Embryonic facial prominence (tissue), 1 donor: ENCODE results near the gene NRDC.

Source experiments
- DNase-seq: peaks from one replicate; pipeline ENCODE4 v3.0.0-alpha.2; 2016; ENCODE audit errors: extremely low spot score

The NRDC gene

DNA sequence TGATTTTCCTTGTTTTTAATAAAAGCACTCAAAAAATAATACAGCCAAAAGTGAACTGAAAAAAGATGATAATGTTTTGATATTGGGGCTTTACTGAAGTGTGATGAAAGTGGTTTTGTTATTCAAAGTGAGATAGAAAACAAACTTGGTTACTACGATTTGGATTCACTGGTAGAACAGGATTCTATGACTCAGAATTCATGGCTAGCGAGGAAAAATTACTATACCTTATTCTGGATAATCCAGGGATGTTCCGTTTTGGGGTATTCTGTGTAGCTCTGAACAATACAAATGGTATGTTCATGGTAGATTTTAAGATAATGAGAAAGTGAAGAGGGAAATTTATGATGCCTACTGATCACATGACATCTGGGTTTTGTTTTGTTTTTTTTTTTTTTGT, 117.7 kb downstream of the NRDC start:
- no peak for DNase-seq

DNA sequence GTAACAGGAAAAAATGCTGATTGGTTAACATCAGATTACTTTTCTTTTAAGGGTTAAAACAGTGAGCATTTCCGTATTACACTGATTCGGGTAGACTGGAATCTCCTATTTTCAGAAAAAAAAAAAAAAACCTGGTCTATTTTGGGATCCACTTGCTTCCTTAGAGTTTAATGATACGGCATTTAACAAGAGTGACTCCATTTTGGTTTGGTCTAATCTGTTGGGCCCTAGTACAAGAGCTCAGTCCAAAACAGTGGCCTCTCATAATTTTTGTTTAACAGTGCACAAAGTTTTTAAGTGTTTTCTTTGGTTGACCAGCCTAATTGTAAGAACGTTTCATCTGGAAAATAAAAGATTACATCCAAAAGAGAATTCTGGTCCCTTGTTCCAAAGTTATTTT, 120.2 kb downstream of the NRDC start:
- no peak for DNase-seq

DNA sequence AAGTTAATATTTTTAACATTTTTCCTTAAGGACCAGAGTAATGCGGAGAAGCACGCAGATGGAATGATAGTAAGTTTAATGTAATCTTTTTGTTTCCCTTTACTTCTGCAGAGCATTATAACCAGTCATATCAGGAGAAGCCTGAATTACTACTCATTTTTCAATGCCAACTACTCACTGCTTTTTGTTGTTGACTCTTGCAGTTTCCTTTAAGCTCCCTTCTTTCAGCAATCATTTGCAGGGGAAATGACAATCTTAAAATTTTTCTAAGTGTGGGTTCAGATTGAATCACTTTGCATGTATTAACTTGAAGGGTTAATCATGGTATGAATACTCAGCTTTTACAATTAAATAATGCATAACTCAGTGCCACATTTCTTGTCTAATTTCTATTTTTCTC, 122.2 kb downstream of the NRDC start:
- DNase-seq, result no peak

DNA sequence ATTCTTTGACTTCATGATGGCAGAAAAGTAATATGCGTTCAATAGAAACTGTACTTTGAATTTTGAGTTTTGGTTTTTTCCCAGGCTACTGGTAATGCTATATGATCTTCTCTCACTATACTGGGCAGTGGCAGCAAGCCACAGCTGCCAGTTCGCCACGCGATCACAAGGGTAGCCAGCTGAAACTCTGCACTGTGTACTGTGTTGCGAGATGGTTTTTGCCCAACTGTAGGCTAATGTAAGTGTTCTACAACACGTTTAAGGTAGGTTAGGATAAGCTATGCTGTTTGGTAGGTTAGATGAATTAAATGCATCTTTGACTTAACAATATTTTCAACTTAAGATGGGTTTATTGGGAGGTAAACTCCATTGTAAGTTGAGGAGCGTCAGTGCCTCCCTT, 123.1 kb downstream of the NRDC start:
- no peak for DNase-seq

DNA sequence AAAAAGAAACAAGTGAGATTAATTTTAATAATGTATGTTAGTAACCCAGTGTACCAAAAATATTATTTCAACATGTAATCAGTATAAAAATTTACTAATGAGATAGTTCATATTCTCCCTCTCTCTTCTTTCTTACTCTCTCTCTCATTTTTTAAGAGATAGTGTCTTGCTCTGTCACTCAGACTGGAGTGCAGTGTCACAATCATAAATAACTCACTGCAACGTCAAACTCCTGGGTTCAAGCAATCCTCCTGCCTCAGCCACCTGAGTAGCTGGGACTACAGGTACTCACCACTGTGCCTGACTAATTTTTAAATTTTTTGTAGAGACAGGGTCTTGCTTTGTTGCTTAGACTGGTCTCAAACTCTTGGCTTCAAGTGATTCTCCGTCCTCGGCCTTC, 123.9 kb downstream of the NRDC start:
- DNase-seq, result no peak

DNA sequence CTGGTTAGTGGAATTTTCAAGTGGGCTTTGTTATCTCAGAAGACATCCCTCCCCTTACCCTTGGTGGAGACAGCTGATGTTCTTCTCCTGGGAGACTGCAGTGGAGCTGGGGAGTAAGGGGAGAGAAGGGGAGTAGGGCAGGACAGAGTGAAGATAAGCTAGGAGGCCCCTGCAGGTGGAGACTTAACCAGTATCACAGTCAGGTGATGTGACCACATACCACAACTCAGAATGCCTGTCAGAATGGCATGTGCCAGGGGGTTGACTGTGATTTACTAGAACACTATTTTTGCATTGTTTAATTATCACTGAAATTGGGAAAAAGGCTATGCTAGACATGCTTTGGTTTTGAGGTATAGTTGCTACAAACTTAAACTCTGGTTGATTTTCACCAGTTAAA, 124.6 kb downstream of the NRDC start:
- no peak for DNase-seq

DNA sequence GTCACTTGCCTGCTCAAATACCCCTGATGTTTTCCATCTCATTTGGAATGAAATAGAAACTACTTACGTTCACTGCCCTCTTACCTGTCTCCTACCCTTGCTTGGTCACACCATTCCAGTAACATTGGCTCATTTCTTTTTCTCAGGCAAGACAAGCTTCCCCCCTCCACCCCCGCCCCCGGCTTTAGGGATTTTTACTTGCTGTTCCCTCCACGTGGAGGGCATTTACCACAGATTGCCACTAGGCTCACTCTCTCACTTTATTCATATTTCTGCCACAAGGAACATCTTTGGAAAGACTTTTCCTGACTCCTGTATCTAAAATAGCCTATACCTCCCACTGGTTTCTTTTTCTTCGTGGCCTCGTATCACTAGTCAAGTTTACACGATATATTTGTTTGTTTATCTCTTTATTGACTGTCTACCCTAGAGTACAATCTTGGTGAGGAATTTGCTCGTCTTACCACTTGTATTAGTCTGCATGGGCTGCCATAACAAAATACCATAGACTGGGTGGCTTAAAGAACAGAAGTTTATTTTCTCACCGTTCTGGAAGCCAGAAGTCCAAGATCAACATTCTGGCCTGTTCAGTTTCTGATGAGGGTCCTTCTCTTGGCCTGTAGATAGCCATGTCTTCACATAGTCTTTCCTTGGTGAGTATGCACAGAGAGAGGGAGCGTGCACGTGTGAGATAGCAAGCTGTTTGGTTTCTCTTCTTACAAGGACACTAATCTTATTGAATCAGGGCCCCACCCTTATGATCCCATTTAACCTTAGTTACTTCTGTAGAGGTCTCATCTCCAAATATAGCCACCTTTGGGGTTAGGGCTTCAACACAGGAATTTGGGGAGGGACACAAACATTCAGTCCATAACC, 126.2 kb downstream of the NRDC start:
- no peak for DNase-seq

DNA sequence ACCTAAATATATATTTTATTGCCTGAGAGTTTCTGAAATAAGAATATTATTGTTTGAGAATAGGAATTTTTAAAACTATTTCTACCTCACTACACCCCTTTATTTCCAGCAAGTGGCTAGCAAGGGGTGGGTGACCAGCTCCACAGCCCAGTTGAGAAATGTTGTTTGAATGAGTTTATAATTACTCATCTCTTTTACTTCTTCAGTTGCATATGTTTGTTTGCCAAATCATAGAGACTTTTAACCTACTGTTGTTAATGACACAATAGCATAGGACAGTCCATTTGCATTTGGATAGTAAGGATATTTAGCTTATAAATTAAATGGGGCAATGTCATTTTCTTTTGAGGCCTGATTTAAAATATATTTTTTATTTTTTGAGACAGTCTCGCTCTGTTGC, 127.8 kb downstream of the NRDC start:
- DNase-seq, result no peak

DNA sequence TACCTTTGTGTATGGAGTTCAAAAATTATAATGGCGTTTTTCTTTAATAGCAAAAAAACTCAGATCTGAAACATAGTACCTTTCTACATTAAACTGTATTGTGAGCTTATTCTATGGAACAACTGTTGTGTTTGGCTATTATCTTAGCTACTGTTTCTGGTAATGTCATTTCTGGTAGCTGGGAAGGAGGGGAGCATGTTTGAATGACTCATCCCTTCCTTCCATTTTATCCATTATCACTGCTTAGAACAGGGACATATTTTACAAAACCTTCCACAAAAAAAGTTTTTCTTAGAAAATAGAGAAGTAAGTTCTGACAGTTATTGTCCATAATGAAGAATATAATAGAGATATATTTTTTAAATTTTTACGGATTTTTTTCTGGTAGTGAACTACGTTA, 128.3 kb downstream of the NRDC start:
- no peak for DNase-seq

DNA sequence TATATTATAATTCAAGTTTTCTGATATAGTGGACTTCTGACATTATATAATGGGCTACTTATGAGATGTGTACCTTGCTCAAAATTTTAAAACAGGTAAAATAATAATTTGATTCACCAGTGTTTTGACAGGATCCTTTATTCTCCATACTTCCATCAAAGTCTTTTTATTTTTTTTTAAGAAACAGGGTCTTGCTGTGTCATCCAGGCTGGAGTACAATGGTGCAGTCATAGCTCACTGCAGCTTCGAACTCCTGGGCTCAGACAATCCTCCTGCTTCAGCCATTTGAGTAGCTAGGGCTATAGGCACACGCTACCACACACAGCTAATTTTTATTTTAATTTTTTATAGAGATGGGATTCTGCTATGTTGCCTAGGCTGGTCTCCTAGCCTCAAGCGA, 129.4 kb downstream of the NRDC start:
- DNase-seq, result no peak

DNA sequence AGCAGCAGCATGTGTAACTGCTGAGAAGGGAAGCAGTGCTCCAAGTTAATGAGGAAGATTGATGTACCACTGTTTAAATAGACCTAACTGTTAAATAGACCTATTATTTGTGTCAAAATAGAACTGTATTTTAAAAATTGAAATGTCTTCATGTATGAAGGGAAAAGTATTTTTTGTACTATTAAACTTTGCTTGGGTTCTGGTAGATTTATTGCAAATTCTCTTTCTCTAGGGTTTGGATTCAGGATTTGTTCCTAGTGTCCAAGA, 133.3 kb downstream of the NRDC start:
- DNase-seq, result no peak

DNA sequence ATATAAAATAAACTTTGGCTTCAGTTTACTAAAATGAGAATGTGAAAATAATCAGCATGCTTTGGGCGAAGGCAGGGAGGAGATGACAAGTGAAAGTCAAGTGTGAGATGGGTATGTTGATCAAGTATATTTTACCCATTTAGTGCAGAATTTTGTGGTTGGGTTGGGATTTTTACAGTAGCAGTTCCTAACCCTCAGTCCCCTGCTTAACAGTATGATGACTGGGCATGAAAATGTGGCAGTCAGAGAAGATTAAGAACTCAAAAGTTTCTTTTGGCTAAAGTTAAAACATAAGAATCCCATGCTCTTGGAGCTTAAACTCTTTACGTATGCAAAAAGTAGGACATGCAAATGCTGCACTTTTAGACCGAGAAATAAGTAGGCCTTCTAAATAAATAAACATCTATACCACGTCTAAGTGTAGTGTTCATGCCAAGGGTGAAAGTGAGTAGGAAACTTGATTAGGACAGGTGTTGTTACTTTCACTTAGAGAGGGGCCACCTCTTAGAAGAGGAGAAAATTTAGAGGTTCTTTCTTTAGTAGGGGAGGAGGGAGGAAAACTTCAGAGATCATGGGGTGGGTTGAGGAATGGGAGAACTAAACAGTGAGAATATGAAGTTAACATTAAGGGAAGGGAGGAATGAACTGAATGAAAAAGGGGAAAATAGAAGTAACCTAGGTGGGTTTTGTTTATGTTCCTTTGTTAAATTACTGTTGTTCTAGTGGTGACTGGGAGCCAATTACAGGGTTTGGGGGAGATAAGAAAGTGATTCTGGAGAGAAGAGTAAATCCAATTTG, 133.8 kb downstream of the NRDC start:
- DNase-seq, result no peak

DNA sequence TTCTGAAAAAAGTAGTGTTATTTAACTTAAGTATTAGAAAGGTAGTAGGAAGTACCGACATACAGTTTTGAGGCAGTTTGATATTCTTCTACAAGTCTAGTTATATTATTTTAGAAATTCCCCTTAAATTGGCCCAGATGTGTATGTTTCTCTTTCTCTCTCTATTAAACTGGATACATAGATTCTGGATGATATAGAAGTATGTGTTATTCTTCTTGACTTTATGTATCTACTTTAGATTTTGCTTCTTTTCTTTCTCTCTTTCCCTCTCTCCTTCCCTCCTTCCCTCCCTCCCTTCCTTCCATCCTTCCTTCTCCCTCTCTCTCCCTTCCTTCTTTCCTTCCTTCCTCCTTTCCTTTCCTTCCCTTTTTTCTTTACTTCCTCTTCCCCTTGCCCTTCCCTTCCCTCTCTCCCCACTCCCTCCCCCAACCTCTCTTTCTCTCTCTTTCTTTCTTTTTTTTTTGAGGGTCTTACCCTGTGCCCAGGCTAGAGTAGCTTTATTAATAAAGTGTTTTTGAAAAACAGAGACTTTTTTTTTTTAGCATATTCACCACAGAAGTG, 137.3 kb downstream of the NRDC start:
- no peak for DNase-seq

DNA sequence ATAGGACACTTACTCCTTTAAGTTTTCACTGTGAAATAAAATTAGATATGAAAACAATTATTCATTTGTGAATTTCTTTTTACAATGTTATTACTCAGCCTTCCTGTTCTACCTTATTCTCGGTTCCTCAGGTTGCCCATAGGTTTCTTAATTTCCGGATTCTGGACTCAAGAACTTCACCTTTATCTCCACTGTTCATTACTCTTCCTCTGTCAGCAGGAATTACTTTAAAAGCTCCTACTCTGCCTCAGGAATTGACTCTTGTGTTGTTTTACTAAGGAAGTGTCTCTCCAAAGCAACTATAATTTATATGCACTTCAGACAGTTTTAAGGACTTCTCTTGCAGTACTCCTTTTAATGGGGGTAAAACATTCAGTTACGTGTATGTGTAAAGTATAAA, 137.9 kb downstream of the NRDC start:
- no peak for DNase-seq
